GM21526 (cell line): ENCODE results near the gene SLC35B1.
"Not testable (repeated sequence)": the region's sequence is repeated elsewhere in the genome, so short reads cannot be mapped to it uniquely, and the experiment has no call there.

Experiments used
- ATAC-seq: cut with Tn5 transposase; IDR thresholded peaks from one replicate; pipeline ENCODE4 v1.9.1; 2021; ENCODE audit warnings: moderate library complexity; ENCODE audit not compliant: unreplicated experiment, low FRiP score

The SLC35B1 gene

GRCh38 chr17:49738456-49739163 lies 30.8 kb upstream of the SLC35B1 start:
- ATAC-seq, result no peak

- ATAC-seq, result no peak
Observed at GRCh38 chr17:49734515-49735490, 27.0 kb upstream of the SLC35B1 start.

GRCh38 chr17:49731435-49731831 lies 23.7 kb upstream of the SLC35B1 start:
- no peak for ATAC-seq

- ATAC-seq, result no peak
Observed at GRCh38 chr17:49730785-49731434, 23.1 kb upstream of the SLC35B1 start.

GRCh38 chr17:49730078-49730784 lies 22.5 kb upstream of the SLC35B1 start:
- no peak for ATAC-seq

- ATAC-seq, result no peak
Observed at GRCh38 chr17:49729069-49729468, 21.3 kb upstream of the SLC35B1 start.

- no peak for ATAC-seq
Observed at GRCh38 chr17:49728425-49728824, 20.7 kb upstream of the SLC35B1 start.

- no peak for ATAC-seq
Observed at GRCh38 chr17:49727380-49727779, 19.6 kb upstream of the SLC35B1 start.

GRCh38 chr17:49725452-49726130 lies 17.8 kb upstream of the SLC35B1 start:
- ATAC-seq, result no peak

GRCh38 chr17:49724552-49724951 lies 16.8 kb upstream of the SLC35B1 start:
- ATAC-seq, result not testable (repeated sequence)

- ATAC-seq, result no peak
Observed at GRCh38 chr17:49723423-49723822, 15.7 kb upstream of the SLC35B1 start.

GRCh38 chr17:49722066-49722465 lies 14.3 kb upstream of the SLC35B1 start:
- no peak for ATAC-seq

GRCh38 chr17:49717371-49717861 lies 9.7 kb upstream of the SLC35B1 start:
- no peak for ATAC-seq

GRCh38 chr17:49716668-49717364 lies 9.1 kb upstream of the SLC35B1 start:
- ATAC-seq, result no peak

- ATAC-seq, result no peak
Observed at GRCh38 chr17:49715717-49716279, 8.0 kb upstream of the SLC35B1 start.

GRCh38 chr17:49715216-49715615 lies 7.5 kb upstream of the SLC35B1 start:
- no peak for ATAC-seq

- no peak for ATAC-seq
Observed at GRCh38 chr17:49708515-49709183, 885 bp upstream of the SLC35B1 start.

GRCh38 chr17:49707246-49707607 lies 537 bp downstream of the SLC35B1 start:
- no peak for ATAC-seq
